Keratinocyte (primary cell): Measurements from ENCODE around the gene SWSAP1.
"Not testable (repeated sequence)": the region's sequence is repeated elsewhere in the genome, so short reads cannot be mapped to it uniquely, and the experiment has no call there.

Experiments
- EZH2 ChIP-seq: IDR thresholded peaks from one replicate; pipeline ENCODE4 v1.6.1; 2012; ENCODE audit warnings: inconsistent platforms, mild to moderate bottlenecking, low read length, moderate library complexity
- TF ChIP-seq, protein P1 (sequence below), 3 experiments: IDR thresholded peaks in 1 of 3; conservative IDR thresholded peaks in 1 of 3; optimal IDR thresholded peaks in 1 of 3; 2 replicates in 2 of 3; 3 replicates in 1 of 3; pipeline versions ENCODE3 to v1.5.1; 2011; ENCODE audit warnings: low read length in 3 of 3, mild to moderate bottlenecking in 3 of 3, moderate library complexity in 2 of 3, control low read depth in 1 of 3, inconsistent platforms in 1 of 3; ENCODE audit not compliant: insufficient read depth in 2 of 3; ENCODE audit errors: extremely low read depth in 1 of 3

DNA sequence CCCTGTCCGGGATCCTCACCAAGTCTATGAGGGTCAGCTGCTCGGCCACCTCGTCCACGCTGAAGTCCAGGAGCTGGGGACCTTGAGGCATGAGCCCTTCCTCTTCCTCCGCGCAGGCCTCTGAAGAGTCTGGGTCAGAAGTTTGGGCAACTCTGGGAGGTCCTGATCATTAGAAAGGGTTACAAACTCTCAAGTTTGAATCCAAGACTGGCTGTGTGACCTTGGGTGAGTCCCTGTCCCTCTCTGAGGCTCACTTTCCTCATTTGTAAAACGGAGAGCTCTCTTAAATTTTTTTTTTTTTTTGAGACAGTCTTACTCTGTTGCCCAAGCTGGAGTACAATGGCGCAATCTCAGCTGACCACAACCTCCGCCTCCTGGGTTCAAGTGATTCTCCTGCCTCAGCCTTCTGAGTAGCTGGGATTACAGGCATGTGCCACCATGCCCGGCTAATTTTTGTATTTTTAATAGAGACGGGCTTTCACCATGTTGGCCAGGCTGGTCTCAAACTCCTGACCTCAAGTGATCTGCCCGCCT is 32.3 kb downstream of the SWSAP1 start:
- TF ChIP-seq, protein P1, sequence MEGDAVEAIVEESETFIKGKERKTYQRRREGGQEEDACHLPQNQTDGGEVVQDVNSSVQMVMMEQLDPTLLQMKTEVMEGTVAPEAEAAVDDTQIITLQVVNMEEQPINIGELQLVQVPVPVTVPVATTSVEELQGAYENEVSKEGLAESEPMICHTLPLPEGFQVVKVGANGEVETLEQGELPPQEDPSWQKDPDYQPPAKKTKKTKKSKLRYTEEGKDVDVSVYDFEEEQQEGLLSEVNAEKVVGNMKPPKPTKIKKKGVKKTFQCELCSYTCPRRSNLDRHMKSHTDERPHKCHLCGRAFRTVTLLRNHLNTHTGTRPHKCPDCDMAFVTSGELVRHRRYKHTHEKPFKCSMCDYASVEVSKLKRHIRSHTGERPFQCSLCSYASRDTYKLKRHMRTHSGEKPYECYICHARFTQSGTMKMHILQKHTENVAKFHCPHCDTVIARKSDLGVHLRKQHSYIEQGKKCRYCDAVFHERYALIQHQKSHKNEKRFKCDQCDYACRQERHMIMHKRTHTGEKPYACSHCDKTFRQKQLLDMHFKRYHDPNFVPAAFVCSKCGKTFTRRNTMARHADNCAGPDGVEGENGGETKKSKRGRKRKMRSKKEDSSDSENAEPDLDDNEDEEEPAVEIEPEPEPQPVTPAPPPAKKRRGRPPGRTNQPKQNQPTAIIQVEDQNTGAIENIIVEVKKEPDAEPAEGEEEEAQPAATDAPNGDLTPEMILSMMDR (optimal IDR thresholded peaks at IDR 0.05 in 1 of 3, IDR thresholded peaks at IDR 0.05 in 1 of 3, conservative IDR thresholded peaks at IDR 0.05 in 1 of 3; ENCODE audit: extremely low read depth in 1 of 3, insufficient read depth in 2 of 3, low read length in 3 of 3), result not testable (repeated sequence)
- not testable (repeated sequence) for TF ChIP-seq EZH2
